Measurements from ENCODE around the gene KDM2B.

The KDM2B gene

GRCh38 chr12:121618659-121619233 lies 37.9 kb upstream of the KDM2B start:
- TF ChIP-seq, protein P1, sequence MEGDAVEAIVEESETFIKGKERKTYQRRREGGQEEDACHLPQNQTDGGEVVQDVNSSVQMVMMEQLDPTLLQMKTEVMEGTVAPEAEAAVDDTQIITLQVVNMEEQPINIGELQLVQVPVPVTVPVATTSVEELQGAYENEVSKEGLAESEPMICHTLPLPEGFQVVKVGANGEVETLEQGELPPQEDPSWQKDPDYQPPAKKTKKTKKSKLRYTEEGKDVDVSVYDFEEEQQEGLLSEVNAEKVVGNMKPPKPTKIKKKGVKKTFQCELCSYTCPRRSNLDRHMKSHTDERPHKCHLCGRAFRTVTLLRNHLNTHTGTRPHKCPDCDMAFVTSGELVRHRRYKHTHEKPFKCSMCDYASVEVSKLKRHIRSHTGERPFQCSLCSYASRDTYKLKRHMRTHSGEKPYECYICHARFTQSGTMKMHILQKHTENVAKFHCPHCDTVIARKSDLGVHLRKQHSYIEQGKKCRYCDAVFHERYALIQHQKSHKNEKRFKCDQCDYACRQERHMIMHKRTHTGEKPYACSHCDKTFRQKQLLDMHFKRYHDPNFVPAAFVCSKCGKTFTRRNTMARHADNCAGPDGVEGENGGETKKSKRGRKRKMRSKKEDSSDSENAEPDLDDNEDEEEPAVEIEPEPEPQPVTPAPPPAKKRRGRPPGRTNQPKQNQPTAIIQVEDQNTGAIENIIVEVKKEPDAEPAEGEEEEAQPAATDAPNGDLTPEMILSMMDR (IDR thresholded peaks at IDR 0.05; ENCODE audit: borderline replicate concordance, insufficient read depth, low read depth, low read length), result no peak
- no peak overlapping the region for H3K4me3 ChIP-seq (ENCODE audit: low read depth, low read length)

GRCh38 chr12:121614872-121615467 lies 34.1 kb upstream of the KDM2B start:
- H3K4me3 ChIP-seq (ENCODE audit: low read depth, low read length), result no peak overlapping the region
- TF ChIP-seq, protein P1 (IDR thresholded peaks at IDR 0.05; ENCODE audit: borderline replicate concordance, insufficient read depth, low read depth, low read length), result no peak

- TF ChIP-seq, protein P1 (IDR thresholded peaks at IDR 0.05; ENCODE audit: borderline replicate concordance, insufficient read depth, low read depth, low read length), result no peak
- no peak overlapping the region for H3K4me3 ChIP-seq (ENCODE audit: low read depth, low read length)
Measured at GRCh38 chr12:121613462-121613861, 32.6 kb upstream of the KDM2B start.

GRCh38 chr12:121611306-121611705 lies 30.5 kb upstream of the KDM2B start:
- TF ChIP-seq, protein P1 (IDR thresholded peaks at IDR 0.05; ENCODE audit: borderline replicate concordance, insufficient read depth, low read depth, low read length), result no peak

GRCh38 chr12:121610239-121611149 lies 29.7 kb upstream of the KDM2B start:
- TF ChIP-seq, protein P1 (IDR thresholded peaks at IDR 0.05; ENCODE audit: borderline replicate concordance, insufficient read depth, low read depth, low read length), result no peak
- no peak overlapping the region for H3K4me3 ChIP-seq (ENCODE audit: low read depth, low read length)

More at GRCh38 chr12:121611306-121611705, 30.5 kb upstream of the KDM2B start:
- no peak overlapping the region for H3K4me3 ChIP-seq (ENCODE audit: low read depth, low read length)

DNA sequence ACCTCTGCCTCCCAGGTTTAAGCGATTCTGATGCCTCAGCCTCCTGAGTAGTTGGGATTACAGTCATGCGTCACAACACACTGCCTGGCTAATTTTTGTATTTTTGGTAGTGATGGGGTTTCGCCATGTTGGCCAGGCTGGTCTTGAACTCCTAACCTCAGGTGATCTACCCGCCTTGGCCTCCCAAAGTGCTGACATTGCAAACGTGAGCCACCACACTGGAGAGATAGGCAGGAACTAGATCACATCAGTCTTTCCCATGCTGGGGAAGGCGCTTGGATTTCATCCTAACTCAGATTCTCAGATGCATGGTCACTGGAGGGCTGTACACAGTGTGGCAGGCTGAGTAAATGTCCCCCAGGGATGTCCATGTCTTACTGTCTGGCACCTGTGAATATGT lies 27.5 kb upstream of the KDM2B start:
- TF ChIP-seq, protein P1 (IDR thresholded peaks at IDR 0.05; ENCODE audit: borderline replicate concordance, insufficient read depth, low read depth, low read length), result no peak
- H3K4me3 ChIP-seq (ENCODE audit: low read depth, low read length), result no peak overlapping the region
